T-helper 2 cell (primary cell): ENCODE measurements around the gene IRF1.
"Not testable (repeated sequence)": the region's sequence is repeated elsewhere in the genome, so short reads cannot be mapped to it uniquely, and the experiment has no call there.

Experiments
- DNase-seq, 5 experiments: peaks; one replicate each; pipeline versions ENCODE4 v3.0.0 to v3.0.0-alpha.2; 2012 to 2022
- total RNA-seq, 2 donors: gene quantifications; one replicate each; lab custom pipeline; 2026; lab: John Stamatoyannopoulos, UW

The IRF1 gene
- total RNA-seq, result 1,823 to 2,159 reads per million in 2 donors

GRCh38 chr5:132490484-132491367 is at the start of gene IRF1:
IRF1 (minus strand) TSS chr5:132490773; CDS start chr5:132489478, 1,295 bp downstream.
- peak; percentile 94 to 99 (median 97) for DNase-seq

DNA sequence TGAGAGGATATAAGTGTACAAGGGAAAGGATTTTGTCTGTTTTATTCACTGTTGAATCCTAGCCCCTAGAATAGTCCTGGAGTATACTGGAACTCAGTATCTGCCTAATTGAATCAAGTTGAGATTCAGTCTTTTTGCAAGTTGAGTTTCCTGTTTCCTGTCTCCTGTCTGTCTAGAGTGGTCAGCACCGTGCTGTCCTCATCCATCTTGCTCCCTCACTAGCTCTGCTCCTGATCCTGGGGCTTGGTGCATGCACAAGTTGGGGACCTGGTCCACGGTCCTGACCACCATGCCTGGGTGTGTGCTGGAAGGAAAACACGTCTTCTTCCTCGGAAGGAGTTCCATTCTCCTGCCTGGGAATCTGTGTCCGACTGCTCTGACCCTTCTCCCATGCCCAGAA is 49.6 kb upstream of the IRF1 start:
- no peak for DNase-seq

DNA sequence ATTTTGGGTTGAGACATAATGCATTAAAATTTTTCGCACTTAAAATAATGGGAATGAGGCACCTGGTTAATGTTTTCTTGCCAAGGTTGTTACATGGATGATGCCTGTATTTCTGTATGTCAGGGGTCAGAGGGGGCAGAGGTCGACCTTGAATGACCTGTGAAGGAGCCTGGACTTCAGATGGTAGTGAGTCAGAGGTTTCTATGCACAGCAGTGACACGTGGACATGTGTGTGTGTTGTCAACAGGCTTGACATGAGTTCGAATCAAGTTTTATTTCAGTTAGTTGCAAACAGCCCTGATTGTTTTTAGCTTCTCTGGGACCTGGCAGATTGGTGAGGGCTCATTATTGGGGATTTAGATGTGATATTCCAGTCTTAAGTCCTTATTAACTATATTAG is 49.1 kb upstream of the IRF1 start:
- DNase-seq, result no peak

- no peak for DNase-seq
Measured at GRCh38 chr5:132530946-132531345, 40.4 kb upstream of the IRF1 start.

- DNase-seq, result peak in 1 of 5 experiments; percentile 84
Measured at GRCh38 chr5:132528866-132529634, 38.5 kb upstream of the IRF1 start.

DNA sequence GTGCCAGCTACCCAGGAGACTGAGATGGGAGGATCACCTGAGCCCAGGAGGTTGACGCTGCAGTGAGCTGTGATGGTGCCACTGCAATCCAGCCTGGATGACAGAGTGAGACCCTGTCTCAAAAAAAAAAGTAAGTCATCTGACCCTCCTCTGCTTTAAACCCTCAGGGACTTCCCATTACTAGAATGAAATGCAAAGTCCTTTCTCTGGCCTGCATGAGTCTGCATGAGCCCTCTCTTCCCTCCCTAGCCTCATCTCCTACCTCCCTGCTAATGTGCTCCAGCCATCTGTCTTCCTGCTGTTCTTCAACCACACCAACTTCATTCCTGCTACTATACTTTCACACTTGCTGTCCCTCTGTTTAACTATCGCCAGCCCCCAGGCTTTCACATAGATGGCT is 37.4 kb upstream of the IRF1 start:
- no peak for DNase-seq

DNA sequence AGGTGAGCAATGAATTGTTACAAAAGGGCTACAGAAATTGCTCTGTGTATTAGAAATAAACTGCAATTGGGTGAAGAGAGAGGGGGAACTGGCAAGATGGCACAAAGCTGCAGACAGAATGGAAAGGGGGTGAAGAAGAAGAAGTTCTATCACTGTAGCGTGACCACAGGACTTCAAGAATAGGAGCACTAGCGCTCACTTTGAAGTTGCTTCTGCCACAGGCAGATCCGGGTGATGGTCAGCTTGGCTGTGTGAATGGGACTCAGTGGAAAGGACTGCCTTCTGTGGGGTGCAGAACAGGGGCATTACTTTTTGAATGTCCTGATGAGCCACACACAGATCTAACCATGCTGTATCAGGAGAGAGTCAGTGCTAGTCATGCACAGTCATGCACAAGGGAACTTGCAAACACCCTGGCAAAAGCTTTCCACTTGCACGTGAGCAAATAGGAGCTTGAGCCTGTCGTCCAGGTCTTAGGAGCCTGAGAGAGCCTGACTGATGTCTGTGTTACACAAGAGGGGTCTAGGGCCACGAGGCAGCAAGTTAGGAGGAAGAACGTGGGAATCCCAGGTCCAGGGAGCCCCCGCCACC is 36.5 kb upstream of the IRF1 start:
- no peak for DNase-seq

- peak in 2 of 5 experiments; percentile 24 to 59 for DNase-seq
Measured at GRCh38 chr5:132526290-132526973, 35.9 kb upstream of the IRF1 start.

DNA sequence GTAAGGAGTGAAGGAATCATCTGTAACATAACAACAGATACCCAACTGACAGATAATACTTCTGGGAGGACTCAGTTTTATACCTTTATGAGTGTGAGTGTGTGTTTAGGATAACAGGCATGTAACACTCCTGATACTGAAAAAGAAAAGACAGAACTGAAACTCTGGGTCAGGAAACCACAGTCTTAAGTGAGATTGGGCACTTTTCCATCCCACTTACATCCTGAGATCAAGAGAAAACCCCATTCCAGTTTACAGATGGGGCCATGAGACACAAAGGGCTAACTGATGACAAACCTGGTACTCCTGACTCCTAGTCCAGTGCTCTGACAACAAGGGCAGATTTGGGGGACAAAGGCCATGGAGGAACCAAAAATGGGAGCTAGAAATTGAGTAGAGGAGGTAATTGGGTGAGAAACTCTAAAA is 34.7 kb upstream of the IRF1 start:
- DNase-seq, result no peak

- not testable (repeated sequence) for DNase-seq
Measured at GRCh38 chr5:132524877-132525276, 34.3 kb upstream of the IRF1 start.

DNA sequence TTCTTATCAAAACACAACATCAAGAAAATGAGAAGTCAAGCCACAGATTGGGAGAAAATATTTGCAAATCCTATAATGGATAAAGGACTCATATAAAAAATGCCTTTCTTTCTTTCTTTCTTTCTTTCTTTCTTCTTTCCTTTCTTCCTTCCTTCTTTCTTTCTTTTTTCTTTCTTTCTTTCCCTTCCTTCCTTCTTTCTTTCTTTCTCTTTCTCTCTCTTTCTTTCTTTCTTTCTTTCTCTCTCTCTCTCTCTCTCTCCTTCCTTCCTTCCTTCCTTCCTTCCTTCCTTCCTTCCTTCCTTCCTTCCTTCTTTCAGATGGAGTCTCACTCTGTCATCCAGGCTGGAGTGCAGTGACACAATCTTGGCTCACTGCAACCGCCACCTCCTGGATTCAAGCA is 31.5 kb upstream of the IRF1 start:
- DNase-seq, result not testable (repeated sequence)

DNA sequence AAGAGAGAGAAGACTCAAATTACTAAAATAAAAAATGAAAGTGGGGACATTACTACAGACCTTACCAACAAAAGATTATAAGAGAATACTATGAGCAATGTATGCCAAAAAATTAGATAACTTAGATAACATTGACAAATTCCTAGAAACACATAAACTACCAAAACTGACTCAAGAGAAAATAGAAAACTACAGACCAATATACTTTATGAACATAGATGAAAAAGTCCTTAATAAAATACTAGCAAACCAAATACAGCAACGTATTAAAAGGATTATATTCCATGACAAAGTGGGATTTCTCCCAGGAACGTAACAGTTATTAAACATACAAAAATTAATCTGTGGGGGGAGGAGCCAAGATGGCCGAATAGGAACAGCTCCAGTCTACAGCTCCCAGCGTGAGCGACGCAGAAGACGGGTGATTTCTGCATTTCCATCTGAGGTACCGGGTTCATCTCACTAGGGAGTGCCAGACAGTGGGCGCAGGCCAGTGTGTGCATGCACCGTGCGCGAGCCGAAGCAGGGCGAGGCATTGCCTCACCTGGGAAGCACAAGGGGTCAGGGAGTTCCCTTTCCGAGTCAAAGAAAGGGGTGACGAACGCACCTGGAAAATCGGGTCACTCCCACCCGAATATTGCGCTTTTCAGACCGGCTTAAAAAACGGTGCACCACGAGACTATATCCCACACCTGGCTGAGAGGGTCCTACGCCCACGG is 23.2 kb upstream of the IRF1 start:
- DNase-seq, result not testable (repeated sequence)

- DNase-seq, result no peak
Measured at GRCh38 chr5:132510076-132510475, 19.5 kb upstream of the IRF1 start.

DNA sequence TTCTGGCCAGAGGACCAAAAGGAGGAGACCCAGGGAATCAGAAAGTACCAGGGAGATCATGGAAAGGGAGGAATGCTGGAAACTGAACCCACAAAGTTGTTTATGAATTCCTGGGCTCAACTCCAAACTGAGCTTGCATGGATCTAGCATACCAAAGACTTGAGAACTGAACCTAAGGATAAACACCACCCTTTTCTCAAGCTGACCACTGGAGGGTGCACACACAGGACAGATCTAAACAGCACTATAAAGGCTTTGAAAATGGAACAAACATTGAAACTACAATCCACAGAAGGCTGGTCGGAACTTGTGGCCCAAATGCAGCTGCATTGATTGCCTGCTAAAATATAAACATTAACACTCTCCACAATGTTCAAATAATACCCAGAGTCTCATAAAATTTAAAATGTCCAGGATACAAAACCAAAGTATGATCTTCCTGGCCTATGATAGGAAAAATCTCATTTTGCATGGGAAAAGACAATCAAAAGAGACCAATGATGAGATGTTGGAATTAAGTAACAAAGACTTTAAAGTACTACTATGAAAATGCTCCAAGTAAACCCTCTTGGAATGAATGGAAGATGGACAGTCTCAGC is 15.6 kb upstream of the IRF1 start:
- DNase-seq, result peak in 1 of 5 experiments; percentile 59

- DNase-seq, result no peak
Measured at GRCh38 chr5:132505641-132506040, 15.1 kb upstream of the IRF1 start.

- DNase-seq, result no peak
Measured at GRCh38 chr5:132504746-132505145, 14.2 kb upstream of the IRF1 start.

DNA sequence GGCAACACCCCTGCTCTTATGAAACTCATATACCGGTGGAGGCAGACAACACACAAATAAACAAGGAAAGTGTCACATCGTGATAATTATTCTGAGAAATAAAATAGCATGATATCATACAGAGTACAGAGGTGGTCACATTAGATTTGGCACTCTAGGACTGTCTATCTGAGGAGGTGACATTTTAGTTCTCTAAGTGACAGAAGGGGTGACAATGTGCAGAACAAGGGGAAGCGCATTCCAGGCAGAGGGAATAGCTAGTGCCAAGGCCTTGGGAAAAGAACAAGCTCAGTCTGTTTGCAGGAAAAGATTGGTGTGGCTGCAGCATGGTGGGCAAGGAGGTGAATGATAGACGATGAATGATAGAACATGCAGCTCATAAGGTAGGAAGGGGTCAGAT is 12.7 kb upstream of the IRF1 start:
- no peak for DNase-seq

DNA sequence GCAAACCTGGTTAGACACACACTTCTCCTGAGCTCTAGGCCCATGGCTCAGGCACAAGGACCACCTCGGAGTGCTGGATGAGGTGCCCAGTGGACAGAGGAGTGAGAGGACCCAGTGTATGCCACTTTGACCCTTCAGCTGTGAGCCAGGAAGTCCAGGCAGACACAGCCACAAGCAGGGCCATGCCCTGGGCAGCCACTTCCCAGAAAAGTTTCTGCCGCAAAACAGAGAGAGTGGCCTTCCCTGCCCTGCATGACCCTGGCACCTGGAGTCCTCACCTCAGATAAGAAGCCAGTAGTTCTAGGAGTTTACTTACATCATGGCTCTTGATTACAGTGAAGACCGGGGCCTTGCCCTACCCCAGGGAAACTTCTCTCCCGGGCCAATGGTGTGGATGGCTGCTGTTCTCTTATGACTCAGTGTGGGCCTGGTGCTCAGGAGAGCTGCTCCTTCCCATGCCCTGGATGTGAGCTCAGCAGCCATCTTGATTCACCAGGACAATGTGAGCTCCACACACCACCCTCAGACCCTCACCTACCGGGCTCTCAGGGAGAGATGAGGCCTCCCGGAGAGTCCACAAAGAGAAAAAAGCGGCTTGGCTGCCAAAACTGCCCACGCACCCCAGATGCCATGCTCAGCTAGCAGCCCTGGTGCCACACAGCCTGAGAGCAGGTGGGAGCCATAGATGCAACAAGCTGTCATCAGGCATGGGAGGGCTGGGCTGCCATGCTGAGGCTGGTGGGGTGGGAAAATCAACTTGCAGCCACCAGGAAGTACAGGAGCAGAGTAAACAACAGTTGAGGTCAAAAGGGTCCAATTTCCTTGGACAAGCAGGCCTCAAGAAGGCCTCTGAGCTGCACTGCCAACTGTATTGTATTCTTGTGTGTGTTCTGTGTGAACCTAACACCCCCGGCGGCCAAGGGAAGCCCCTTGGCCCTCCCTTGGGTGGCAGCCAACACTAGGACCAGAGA is 11.7 kb upstream of the IRF1 start:
- DNase-seq, result no peak

DNA sequence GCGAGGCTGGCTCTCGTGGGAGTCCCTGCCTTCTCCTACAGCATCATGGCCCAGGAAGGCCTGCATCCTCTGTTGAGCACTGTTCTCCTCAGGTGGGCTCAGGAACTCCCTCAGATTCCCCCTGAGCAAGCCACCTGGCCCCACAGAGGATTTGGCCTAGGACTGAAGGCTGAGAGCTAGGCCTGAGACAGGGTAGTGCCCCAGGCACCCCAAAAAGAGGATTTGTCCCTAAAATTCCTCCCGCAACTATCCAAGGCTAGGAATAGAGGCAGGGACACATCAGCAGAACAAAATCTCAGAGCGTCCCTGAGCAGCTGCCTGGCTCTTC is 11.0 kb upstream of the IRF1 start:
- no peak for DNase-seq

- DNase-seq, result peak in 4 of 5 experiments; percentile 52 to 78 (median 66)
Measured at GRCh38 chr5:132500931-132501628, 10.5 kb upstream of the IRF1 start.
